GM12864 (cell line): ENCODE data around the gene CASKIN1.

Experiments
- DNase-seq: peaks from one replicate; pipeline ENCODE4 v3.0.0-alpha.2; 2011; ENCODE audit warnings: low read depth
- H3K4me3 ChIP-seq: 2 replicates; pipeline ENCODE4 v1.5.1; 2011; ENCODE audit warnings: mild to moderate bottlenecking, low read depth, low read length, control low read depth
- TF ChIP-seq, protein P1 (sequence below): IDR thresholded peaks from 2 replicates; pipeline ENCODE4 v1.5.1; 2011; ENCODE audit warnings: low read depth, mild to moderate bottlenecking, moderate library complexity, low read length, control low read depth, inconsistent platforms; ENCODE audit errors: missing control alignments

Gene CASKIN1

DNA sequence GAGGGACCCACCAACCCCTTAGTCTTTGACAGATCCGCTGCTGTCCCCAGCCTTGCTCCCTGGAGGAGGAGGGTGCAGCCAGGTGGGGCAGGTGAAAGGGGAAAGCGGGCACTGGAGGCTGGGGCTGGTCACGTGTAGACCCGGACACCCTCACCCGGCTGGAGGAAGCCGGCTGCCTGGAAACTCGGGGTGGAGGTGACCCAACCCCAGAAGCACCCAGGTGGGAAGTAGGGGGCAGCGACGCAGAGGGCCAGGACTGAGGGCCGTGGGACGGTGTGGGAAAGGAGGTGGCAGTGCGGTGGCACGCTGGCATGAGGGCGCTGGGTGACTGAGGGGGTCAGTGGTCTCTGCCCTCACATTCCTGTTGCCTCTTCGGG lies 38.2 kb downstream of the CASKIN1 start:
- DNase-seq, result no peak
- H3K4me3 ChIP-seq, result no peak overlapping the region
- TF ChIP-seq, protein P1, sequence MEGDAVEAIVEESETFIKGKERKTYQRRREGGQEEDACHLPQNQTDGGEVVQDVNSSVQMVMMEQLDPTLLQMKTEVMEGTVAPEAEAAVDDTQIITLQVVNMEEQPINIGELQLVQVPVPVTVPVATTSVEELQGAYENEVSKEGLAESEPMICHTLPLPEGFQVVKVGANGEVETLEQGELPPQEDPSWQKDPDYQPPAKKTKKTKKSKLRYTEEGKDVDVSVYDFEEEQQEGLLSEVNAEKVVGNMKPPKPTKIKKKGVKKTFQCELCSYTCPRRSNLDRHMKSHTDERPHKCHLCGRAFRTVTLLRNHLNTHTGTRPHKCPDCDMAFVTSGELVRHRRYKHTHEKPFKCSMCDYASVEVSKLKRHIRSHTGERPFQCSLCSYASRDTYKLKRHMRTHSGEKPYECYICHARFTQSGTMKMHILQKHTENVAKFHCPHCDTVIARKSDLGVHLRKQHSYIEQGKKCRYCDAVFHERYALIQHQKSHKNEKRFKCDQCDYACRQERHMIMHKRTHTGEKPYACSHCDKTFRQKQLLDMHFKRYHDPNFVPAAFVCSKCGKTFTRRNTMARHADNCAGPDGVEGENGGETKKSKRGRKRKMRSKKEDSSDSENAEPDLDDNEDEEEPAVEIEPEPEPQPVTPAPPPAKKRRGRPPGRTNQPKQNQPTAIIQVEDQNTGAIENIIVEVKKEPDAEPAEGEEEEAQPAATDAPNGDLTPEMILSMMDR, result no peak

- TF ChIP-seq, protein P1, result no peak
- DNase-seq, result no peak
- no peak overlapping the region for H3K4me3 ChIP-seq
These were observed 38.7 kb downstream of the CASKIN1 start for GRCh38 chr16:2157480-2158261.

GRCh38 chr16:2156849-2157224 lies 39.6 kb downstream of the CASKIN1 start:
- no peak for DNase-seq
- peak overlapping the region; percentile 98 for H3K4me3 ChIP-seq
- TF ChIP-seq, protein P1, result no peak

- TF ChIP-seq, protein P1, result no peak
- no peak for DNase-seq
- H3K4me3 ChIP-seq, result peak overlapping the region; percentile 98
These were observed 40.2 kb downstream of the CASKIN1 start for GRCh38 chr16:2155977-2156848.

- TF ChIP-seq, protein P1, result no peak
These were observed 41.1 kb downstream of the CASKIN1 start, which contains the start of gene TRAF7 for GRCh38 chr16:2155091-2155950. TSS of gene TRAF7 (plus strand) at chr16:2155782. CDS start at chr16:2163921, 8,139 bp downstream.

GRCh38 chr16:2154533-2155090 lies 41.8 kb downstream of the CASKIN1 start:
- TF ChIP-seq, protein P1, result no peak
- H3K4me3 ChIP-seq, result peak overlapping the region; percentile 98
- DNase-seq, result no peak

More at GRCh38 chr16:2155091-2155950, 41.1 kb downstream of the CASKIN1 start, which contains the start of gene TRAF7:
- DNase-seq, result peak; percentile 100
- peak within 1 kb of the TSS; percentile 98 for H3K4me3 ChIP-seq
